Measurements from ENCODE around the gene FAM217B. TPM values are rescaled to one million over a fixed set of nuclear protein-coding genes. Genes with fewer than 3 reads are reported as not detected.

FAM217B gene
- total RNA-seq, 2 experiments from 2014 or later: 14.6 to 15.4 TPM

DNA sequence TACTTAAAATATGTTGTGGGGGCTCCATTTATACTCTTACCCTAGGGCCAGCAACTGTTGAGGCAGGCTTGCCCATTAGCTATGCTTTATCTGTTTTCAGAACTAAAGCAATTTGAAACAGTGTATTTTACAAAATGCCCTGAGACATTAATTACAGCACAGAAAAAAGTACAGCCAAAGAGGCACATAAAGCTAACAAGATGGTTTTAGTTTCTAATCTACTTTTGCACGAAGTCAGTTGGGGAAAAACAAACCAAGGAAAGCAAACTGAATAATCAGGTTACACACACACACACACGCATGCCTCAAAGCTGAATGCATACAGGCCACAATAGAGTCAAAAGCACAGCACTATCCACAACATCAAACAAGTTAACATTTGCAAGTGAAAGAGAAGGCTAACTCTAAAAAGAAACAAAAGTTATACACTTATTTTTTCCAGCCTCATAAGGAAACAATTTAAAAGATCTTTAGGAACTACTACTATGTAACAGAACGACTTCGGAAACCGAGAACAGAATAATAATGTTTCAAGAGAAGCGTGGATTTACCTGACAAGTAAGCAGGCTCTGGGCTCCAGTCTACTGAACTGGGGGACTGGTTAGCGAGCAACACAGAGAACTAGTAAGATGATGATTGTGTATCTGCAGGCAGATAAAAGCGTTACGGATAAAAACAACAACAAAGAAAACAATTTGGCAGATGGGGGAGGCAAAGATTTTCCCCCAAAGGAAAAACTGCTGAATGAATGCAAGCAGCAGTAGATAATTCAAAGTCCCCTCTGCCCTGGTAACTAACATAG is 8.5 kb upstream of the FAM217B start:
- Mint-ChIP-seq H3K4me1 (ENCODE audit: low read depth) (peaks cover 11% of the 10 kb centered on the region), H3K9me3 (no peaks in the 10 kb centered on the region), H3K27me3 (ENCODE audit: low read depth) (peaks cover 2% of the 10 kb centered on the region), H3K4me3 (peak overlapping the region; percentile 14), H3K36me3 (ENCODE audit: low read depth) (no peaks in the 10 kb centered on the region), H3K27ac (peak overlapping the region; percentile 64)
- DNase-seq: no peak
- intact Hi-C loops (cut with micrococcal nuclease): loop anchor here (1.0 to 10.0 kb wide), 2 partner anchors 9 to 147 kb away; partner anchors contain the start of genes FAM217B and PPP1R3D
- CTCF ChIA-PET: interaction anchor here (0.7 kb wide), 1 partner anchor 23 kb away, joined by 3 read pairs; no protein-coding TSS in a partner anchor

DNA sequence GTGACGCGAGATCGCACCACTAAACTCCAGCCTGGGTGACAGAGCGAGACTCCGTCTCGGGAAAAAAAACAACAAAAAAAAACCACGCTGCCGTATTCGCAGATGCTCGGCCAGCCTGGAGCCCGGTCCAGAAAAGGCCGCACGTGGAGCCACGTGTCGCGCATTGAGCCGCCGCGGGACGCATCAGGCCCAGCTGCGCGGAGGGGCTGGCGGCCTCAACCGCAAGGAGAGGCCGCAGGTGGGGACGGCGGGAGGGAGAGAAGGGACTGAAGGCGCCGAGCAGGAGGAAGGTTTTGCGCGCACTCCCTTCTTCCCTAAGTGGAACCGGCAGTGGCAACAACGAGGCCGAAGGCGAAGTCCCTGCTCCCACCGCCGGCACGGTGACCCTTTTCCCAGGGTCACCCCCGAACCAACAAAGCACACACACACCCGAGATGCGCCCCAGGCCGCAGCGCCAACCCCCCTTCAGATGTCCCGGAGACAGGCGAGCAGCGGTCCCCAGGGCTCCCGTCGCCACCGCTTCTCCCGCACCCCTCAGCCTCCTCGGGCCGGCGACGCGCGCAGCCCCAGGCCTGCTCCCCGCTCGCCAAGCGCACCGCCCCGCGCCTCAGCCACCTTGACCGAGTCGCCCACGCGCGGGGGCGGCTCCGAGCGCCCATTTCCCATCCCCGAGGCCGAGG is 7.4 kb upstream of the FAM217B start:
- H3K27me3 Mint-ChIP-seq (ENCODE audit: low read depth): peaks cover 2% of the 10 kb centered on the region
- intact Hi-C loops (cut with micrococcal nuclease): loop anchor here (10.0 kb wide), 1 partner anchor 148 kb away; no protein-coding TSS in a partner anchor
- no peaks in the 10 kb centered on the region for H3K9me3 Mint-ChIP-seq
- H3K36me3 Mint-ChIP-seq (ENCODE audit: low read depth): no peaks in the 10 kb centered on the region
- CTCF ChIA-PET: interaction anchor here (0.6 kb wide), 1 partner anchor 538 kb away, joined by 3 read pairs; no protein-coding TSS in a partner anchor
- peaks cover 18% of the 10 kb centered on the region for H3K4me1 Mint-ChIP-seq (ENCODE audit: low read depth)
- DNase-seq: no peak
- H3K27ac Mint-ChIP-seq: no peak overlapping the region
- H3K4me3 Mint-ChIP-seq: peak overlapping the region; percentile 38

DNA sequence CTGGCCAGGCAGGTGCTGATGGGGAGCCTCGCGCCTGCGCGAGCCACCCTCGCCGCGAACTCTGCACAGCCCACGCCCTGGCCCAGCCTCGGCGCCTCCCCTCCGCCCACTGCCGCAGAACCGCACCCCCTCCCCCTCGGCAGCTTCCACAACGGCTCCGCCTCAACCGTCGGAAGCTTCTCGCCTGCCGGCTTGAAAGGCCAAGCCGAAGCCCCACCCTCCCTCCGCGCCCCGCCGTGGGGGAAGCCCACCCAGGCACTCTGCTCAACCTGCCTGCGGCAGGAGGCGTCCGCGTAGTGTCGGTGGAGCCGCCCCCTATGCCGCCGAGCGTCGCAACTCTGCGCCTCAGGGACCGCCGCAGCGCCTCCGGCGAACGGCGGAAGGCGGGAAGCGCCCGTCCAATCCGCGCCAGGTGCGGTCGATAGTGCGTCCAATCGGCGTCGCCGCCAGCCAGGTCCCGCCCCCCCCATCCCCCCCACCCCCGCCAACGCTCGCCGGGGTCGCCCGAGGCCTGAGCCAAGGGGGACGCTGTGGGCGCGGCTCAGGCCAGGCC is 6.8 kb upstream of the FAM217B start, which contains the start of gene SYCP2:
Gene SYCP2 (minus strand): TSS at position 342 of the 553 bp plus-strand sequence. CDS start 11,224 bp downstream, outside the sequence.
- CTCF ChIA-PET: interaction anchor here (0.6 to 1.5 kb wide), 3 partner anchors 10 to 39 kb away, joined by 5 to 6 read pairs (median 5); no protein-coding TSS in a partner anchor
- no peaks in the 10 kb centered on the region for H3K9me3 Mint-ChIP-seq
- intact Hi-C loops (cut with micrococcal nuclease): loop anchor here (10.0 kb wide), 1 partner anchor 149 kb away; no protein-coding TSS in a partner anchor
- peak; percentile 42 for DNase-seq
- H3K36me3 Mint-ChIP-seq (ENCODE audit: low read depth): peaks cover 4% of the 10 kb centered on the region
- peaks cover 23% of the 10 kb centered on the region for H3K4me1 Mint-ChIP-seq (ENCODE audit: low read depth)
- peak within 1 kb of the TSS; percentile 68 for H3K4me3 Mint-ChIP-seq
- no peak within 1 kb of the TSS for H3K27ac Mint-ChIP-seq
- peaks cover 2% of the 10 kb centered on the region for H3K27me3 Mint-ChIP-seq (ENCODE audit: low read depth)

DNA sequence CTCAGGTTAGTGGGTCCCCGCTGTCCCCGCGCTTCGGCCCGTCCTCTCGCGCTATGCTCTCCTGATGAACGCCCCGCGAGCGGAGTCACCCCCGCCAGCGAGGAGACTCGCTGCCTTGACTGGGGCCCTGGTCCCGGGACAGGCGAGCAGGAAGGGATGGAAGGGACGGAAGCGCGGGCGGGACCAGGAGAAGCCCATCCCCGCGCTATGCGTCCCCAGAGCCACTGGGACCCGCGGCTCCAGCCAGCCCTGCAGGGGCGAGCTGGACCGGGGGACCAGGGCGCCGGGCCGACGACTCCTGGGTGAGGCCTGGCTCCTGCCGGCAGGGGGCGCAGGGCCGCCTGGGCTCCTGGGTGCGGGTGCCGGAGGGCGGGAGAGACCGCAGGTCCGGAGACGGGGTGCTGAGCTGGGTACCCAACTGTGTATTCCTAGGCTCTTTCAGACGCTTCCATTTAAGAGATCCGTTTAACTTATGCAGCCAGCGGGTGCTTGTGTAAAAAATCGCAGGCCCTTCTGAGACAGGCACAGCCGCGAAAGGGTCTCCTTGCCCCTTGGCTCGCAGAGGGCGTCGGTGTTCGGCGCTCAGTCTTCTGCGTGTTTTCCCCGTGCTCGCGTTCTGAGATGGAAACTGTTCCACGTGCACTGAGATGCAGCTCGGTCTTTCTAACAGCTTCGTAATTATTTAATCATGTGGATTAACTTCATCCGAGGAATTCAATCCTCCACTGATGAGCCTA is 6.2 kb upstream of the FAM217B start:
- DNase-seq: peak; percentile 77
- peaks cover 29% of the 10 kb centered on the region for H3K4me1 Mint-ChIP-seq (ENCODE audit: low read depth)
- H3K27ac Mint-ChIP-seq: no peak overlapping the region
- H3K27me3 Mint-ChIP-seq (ENCODE audit: low read depth): peaks cover 2% of the 10 kb centered on the region
- peak overlapping the region; percentile 68 for H3K4me3 Mint-ChIP-seq
- intact Hi-C loops (cut with micrococcal nuclease): loop anchor here (1.0 to 10.0 kb wide), 2 partner anchors 21 to 149 kb away; no protein-coding TSS in a partner anchor
- peaks cover 2% of the 10 kb centered on the region for H3K9me3 Mint-ChIP-seq
- CTCF ChIA-PET: interaction anchor here (0.6 to 1.9 kb wide), 10 partner anchors 9 to 39 kb away, joined by 3 to 6 read pairs (median 5); partner anchors contain the start of gene CDH26
- peaks cover 9% of the 10 kb centered on the region for H3K36me3 Mint-ChIP-seq (ENCODE audit: low read depth)

DNA sequence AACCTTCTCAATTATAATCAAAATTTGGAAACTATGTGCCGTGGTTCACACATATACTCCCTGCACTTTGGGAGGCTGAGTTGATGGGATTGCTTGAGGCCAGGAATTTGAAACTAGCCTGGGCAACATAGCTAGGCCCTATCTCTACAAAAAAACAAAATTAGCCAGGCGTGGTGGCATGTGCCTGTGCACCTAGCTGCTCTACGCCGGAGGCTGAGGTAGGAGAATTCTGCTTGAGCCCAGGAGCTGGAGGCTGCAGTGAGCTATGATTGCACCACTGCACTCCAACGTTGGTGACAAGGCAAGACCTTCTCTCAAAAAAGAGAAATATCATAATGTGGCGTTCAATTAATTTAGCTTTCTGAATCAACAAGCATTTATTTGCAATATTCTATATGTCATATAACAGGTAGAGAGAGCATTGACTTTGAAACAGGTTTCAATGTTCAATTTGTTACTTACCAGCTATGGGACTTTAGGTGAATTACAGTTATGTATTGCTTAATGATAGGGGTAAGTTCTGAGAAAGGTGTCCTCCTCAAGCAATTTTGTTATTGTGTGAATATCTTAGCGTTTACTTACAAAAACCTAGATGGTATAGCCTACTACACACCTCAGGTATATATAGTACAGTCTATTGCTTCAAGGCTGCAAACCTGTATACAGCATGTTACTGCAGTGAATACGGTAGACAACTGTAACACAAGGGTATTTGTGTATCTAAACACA is 4.6 kb upstream of the FAM217B start:
- Mint-ChIP-seq H3K27ac (no peak overlapping the region), H3K36me3 (ENCODE audit: low read depth) (peaks cover 9% of the 10 kb centered on the region), H3K9me3 (peaks cover 2% of the 10 kb centered on the region), H3K4me3 (no peak overlapping the region), H3K4me1 (ENCODE audit: low read depth) (peaks cover 29% of the 10 kb centered on the region), H3K27me3 (ENCODE audit: low read depth) (no peaks in the 10 kb centered on the region)
- intact Hi-C loops (cut with micrococcal nuclease): loop anchor here (10.0 kb wide), 1 partner anchor 151 kb away; no protein-coding TSS in a partner anchor
- DNase-seq: no peak
- CTCF ChIA-PET: interaction anchor here (0.7 to 1.9 kb wide), 2 partner anchors 21 to 39 kb away, joined by 3 to 6 read pairs; no protein-coding TSS in a partner anchor

DNA sequence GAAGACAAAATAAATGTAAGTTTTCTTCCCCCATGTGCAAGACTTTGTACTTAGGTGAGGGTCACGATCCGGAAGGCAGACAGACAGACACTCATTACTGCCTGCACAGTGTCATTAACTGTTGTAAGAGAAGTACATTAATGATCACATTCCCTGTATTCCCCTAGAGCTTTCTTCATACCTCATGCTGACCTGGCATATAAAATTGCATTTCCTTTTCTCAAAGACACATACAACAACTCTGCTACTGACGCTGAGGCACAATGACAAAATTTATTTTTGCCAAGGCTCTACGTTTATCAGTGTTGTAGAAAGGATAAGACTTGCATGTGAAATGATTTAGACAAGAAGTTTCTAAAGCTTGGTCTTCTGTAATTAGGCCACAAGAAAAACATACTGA is 3.8 kb upstream of the FAM217B start:
- no peak overlapping the region for H3K27ac Mint-ChIP-seq
- peaks cover 9% of the 10 kb centered on the region for H3K36me3 Mint-ChIP-seq (ENCODE audit: low read depth)
- H3K4me3 Mint-ChIP-seq: no peak overlapping the region
- H3K9me3 Mint-ChIP-seq: peaks cover 2% of the 10 kb centered on the region
- H3K4me1 Mint-ChIP-seq (ENCODE audit: low read depth): peaks cover 33% of the 10 kb centered on the region
- CTCF ChIA-PET: no interaction called here
- no peaks in the 10 kb centered on the region for H3K27me3 Mint-ChIP-seq (ENCODE audit: low read depth)
- no peak for DNase-seq
- intact Hi-C loops (cut with micrococcal nuclease): loop anchor here (10.0 kb wide), 1 partner anchor 152 kb away; no protein-coding TSS in a partner anchor

DNA sequence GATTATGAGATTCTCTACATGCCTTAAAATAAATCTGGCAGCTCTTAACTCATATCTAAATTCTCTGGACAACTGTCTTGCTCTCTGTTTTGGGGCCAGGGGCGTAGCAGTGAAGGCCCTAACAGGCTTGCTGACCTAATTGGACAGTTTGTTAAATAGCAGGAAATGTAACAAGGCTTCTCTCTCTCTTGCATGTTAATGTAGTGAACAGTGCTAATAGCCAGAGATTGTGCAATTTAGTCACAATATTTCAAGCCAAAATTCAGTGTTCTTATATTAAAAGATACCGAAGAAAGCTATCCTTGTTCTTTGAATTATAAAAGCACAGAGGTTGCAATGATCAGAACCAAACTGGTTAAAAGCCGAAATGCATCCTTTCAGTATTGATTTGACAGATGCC is 3.0 kb upstream of the FAM217B start:
- peaks cover 2% of the 10 kb centered on the region for H3K9me3 Mint-ChIP-seq
- H3K27ac Mint-ChIP-seq: no peak overlapping the region
- H3K4me3 Mint-ChIP-seq: no peak overlapping the region
- no peaks in the 10 kb centered on the region for H3K27me3 Mint-ChIP-seq (ENCODE audit: low read depth)
- no peak for DNase-seq
- CTCF ChIA-PET: no interaction called here
- intact Hi-C loops (cut with micrococcal nuclease): loop anchor here (10.0 kb wide), 1 partner anchor 152 kb away; no protein-coding TSS in a partner anchor
- H3K4me1 Mint-ChIP-seq (ENCODE audit: low read depth): peaks cover 33% of the 10 kb centered on the region
- H3K36me3 Mint-ChIP-seq (ENCODE audit: low read depth): peaks cover 10% of the 10 kb centered on the region

DNA sequence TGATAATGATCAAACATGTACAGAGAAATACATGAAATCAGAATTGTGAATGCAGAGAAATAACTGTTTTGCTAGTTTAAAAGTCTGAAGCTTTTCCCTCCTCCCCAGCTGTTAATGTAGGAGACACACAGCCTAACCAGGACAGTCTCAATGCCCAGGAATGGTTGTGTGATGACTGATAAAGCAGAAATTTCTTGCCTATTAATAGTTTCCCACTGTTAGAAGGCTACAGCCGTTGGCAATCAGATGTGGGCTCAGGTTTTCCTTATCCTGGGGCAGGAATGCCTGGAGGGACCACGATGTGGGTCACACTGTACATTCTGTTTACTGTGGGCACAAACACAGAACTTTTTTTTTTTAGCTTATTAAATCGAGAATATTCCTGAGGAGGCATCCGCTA is 2.0 kb upstream of the FAM217B start:
- H3K4me3 Mint-ChIP-seq: peak overlapping the region; percentile 73
- H3K27me3 Mint-ChIP-seq (ENCODE audit: low read depth): no peaks in the 10 kb centered on the region
- no peak for DNase-seq
- H3K27ac Mint-ChIP-seq: no peak overlapping the region
- H3K4me1 Mint-ChIP-seq (ENCODE audit: low read depth): peaks cover 33% of the 10 kb centered on the region
- H3K9me3 Mint-ChIP-seq: peaks cover 2% of the 10 kb centered on the region
- H3K36me3 Mint-ChIP-seq (ENCODE audit: low read depth): peaks cover 12% of the 10 kb centered on the region
- CTCF ChIA-PET: interaction anchor here (0.6 to 1.1 kb wide), 2 partner anchors 155 to 625 kb away, joined by 3 read pairs; no protein-coding TSS in a partner anchor
- intact Hi-C loops (cut with micrococcal nuclease): loop anchor here (10.0 kb wide), 1 partner anchor 153 kb away; no protein-coding TSS in a partner anchor

DNA sequence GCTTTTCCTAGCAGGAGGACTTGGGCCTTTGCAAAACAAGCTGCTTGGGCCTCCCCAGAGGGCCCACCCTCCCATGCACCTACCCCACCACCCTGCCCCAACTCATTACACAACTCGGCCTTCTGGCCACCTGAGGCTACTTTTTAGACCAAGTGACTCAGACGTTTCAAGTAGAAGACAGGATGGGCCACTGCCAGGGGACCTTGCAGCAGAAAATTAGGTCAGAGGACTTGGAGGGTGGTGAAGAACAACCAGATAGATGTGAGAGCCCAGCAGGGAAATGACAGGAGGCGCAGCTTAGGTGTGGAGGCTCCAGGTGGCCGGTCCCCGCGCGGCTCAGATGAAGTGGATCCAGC is 1.5 kb upstream of the FAM217B start:
- Mint-ChIP-seq H3K4me1 (ENCODE audit: low read depth) (peaks cover 33% of the 10 kb centered on the region), H3K27me3 (ENCODE audit: low read depth) (no peaks in the 10 kb centered on the region), H3K36me3 (ENCODE audit: low read depth) (peaks cover 12% of the 10 kb centered on the region), H3K27ac (peak overlapping the region; percentile 41), H3K9me3 (peaks cover 2% of the 10 kb centered on the region), H3K4me3 (peak overlapping the region; percentile 73)
- no peak for DNase-seq
- intact Hi-C loops (cut with micrococcal nuclease): loop anchor here (10.0 kb wide), 1 partner anchor 154 kb away; no protein-coding TSS in a partner anchor
- CTCF ChIA-PET: interaction anchor here (0.6 to 1.1 kb wide), 2 partner anchors 155 to 625 kb away, joined by 3 read pairs; no protein-coding TSS in a partner anchor

DNA sequence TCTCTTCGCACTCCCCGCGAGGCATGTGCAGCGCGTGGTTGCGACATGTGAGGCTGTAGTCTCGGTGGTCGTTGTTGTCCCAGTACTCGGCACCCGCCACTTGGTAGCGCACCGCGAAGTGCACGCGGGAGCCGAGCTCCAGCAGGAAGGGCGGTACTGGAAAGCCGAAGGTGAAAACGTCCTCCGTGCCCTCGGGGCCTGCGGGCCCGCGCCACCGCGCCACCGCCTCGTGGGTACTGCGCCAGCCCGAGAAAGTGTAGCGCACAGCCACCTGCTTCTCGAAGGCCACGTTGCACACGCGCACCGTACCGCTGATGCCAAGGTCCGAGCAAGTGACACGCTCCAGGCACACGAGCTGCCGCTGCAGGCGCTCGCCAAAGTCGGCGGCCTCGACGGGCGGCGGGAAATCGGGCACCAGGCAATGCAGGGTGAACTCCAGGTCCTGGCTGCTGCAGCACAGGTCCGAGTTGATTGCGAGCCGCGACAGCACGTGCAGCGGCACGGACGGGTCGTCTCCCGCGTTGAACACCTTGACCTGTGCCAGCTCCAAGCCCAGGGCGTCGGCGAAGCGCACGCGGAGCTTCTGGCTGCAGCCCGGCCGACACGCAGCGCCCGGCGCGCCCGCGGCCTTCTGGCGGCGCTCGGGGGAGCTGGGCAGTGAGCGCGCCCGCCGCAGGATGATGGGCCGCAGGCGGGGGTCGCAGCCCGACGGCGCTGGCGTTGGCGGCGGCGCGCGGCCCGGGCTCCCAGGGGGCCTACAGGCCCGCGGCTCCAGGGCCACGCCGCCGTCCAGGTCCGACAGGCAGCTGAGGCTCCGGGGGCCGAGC is 924 bp upstream of the FAM217B start:
- CTCF ChIA-PET: interaction anchor here (0.6 to 1.7 kb wide), 5 partner anchors 9 to 624 kb away, joined by 3 to 6 read pairs (median 4); no protein-coding TSS in a partner anchor
- DNase-seq: no peak
- Mint-ChIP-seq H3K27ac (peak overlapping the region; percentile 41), H3K27me3 (ENCODE audit: low read depth) (no peaks in the 10 kb centered on the region), H3K4me1 (ENCODE audit: low read depth) (peaks cover 33% of the 10 kb centered on the region), H3K9me3 (peaks cover 2% of the 10 kb centered on the region), H3K36me3 (ENCODE audit: low read depth) (peaks cover 14% of the 10 kb centered on the region), H3K4me3 (peak overlapping the region; percentile 73)
- intact Hi-C loops (cut with micrococcal nuclease): loop anchor here (10.0 kb wide), 1 partner anchor 154 kb away; no protein-coding TSS in a partner anchor
